ENCODE data around the gene CD36. TPM values are rescaled to one million over a fixed set of nuclear protein-coding genes. Genes with fewer than 3 reads are reported as not detected.

CD36 gene
- total RNA-seq, 1 experiment from 2014 or later: 0.28 TPM

- H4K5ac ChIP-seq (ENCODE audit: insufficient read length, low read depth, low read length): no peak overlapping the region
- H2BK12ac ChIP-seq (ENCODE audit: insufficient read length, low read depth, low read length): no peak overlapping the region
- H4K91ac ChIP-seq (ENCODE audit: insufficient read length, low read depth, low read length): no peak overlapping the region
- no peak overlapping the region for H3K23ac ChIP-seq (ENCODE audit: insufficient read length, low read depth, low read length)
- Mint-ChIP-seq H3K27ac (peak overlapping the region in 1 of 3 experiments; percentile 3; a peak in 1 of 7 replicates), H3K9me3 (no peaks in the 10 kb centered on the region), H3K4me1 (no peaks in the 10 kb centered on the region), H3K4me3 (no peak overlapping the region), H3K27me3 (ENCODE audit: low read depth) (no peaks in the 10 kb centered on the region), H3K36me3 (ENCODE audit: insufficient read depth in 1 of 3, low read depth in 3 of 3) (no peaks in the 10 kb centered on the region)
- no peaks in the 10 kb centered on the region for H3K4me1 ChIP-seq (ENCODE audit: insufficient read depth, low read length)
- H2BK15ac ChIP-seq (ENCODE audit: low read depth, low read length): no peak overlapping the region
- H3K79me2 ChIP-seq (ENCODE audit: insufficient read depth, low read length): no peaks in the 10 kb centered on the region
- H2AK5ac ChIP-seq (ENCODE audit: insufficient read length, low read length): no peak overlapping the region
- no peaks in the 10 kb centered on the region for H3K79me1 ChIP-seq (ENCODE audit: insufficient read depth, low read depth, low read length, poor library complexity, severe bottlenecking)
- no peak overlapping the region for H3K4me2 ChIP-seq (ENCODE audit: insufficient read depth, insufficient read length, low read length)
- no peak overlapping the region for H3K14ac ChIP-seq (ENCODE audit: insufficient read depth, low read length)
- no peak overlapping the region for H3K27ac ChIP-seq (ENCODE audit: insufficient read length, low read depth, low read length)
- no peak overlapping the region for H4K8ac ChIP-seq (replicated peaks; ENCODE audit: insufficient read length, low read depth, low read length)
- H3K23me2 ChIP-seq (ENCODE audit: insufficient read length, low read depth, low read length, poor library complexity, severe bottlenecking): no peaks in the 10 kb centered on the region
- no peak for TF ChIP-seq CTCF (conservative IDR thresholded peaks at IDR 0.05)
- H2BK120ac ChIP-seq (ENCODE audit: low read depth, low read length, poor library complexity, severe bottlenecking): no peak overlapping the region
- no peak overlapping the region for H3K4ac ChIP-seq (ENCODE audit: low read depth, low read length)
- H3K56ac ChIP-seq (ENCODE audit: insufficient read length, low read depth, low read length): no peak overlapping the region
- no peaks in the 10 kb centered on the region for H3K9me3 ChIP-seq (ENCODE audit: control insufficient read depth, low read depth, low read length)
- no peak overlapping the region for H3K9ac ChIP-seq (ENCODE audit: extremely low read depth, insufficient read length, low read length)
- H2BK5ac ChIP-seq (ENCODE audit: insufficient read length, low read length): no peak overlapping the region
- H3K18ac ChIP-seq (ENCODE audit: insufficient read length, low read depth, low read length): no peak overlapping the region
- no peaks in the 10 kb centered on the region for H4K20me1 ChIP-seq (ENCODE audit: control insufficient read depth, insufficient read depth, insufficient read length)
- no peak overlapping the region for H3T11ph ChIP-seq (ENCODE audit: low read length)
- 100% methylated on average over 1 of the region's 7 CpGs for WGBS (ENCODE audit: extremely low coverage, insufficient read length, low lambda C conversion rate)
- no peaks in the 10 kb centered on the region for H3K27me3 ChIP-seq (ENCODE audit: insufficient read depth, low read length)
- DNase-seq: no peak
- no peak overlapping the region for H2BK20ac ChIP-seq (ENCODE audit: low read depth, low read length, poor library complexity, severe bottlenecking)
- no peak overlapping the region for H2AFZ ChIP-seq (ENCODE audit: low read length)
Measured at GRCh38 chr7:80593869-80594586, 44.4 kb upstream of the CD36 start.

Data from H9 (cell line).